Left renal cortex interstitium (tissue), 4 donors: Measurements from ENCODE around the gene GRK1. TPM values are rescaled to one million over a fixed set of nuclear protein-coding genes. Genes with fewer than 3 reads are reported as not detected.

ENCODE experiments used
- DNase-seq, 4 donors: peaks; one replicate each; pipeline ENCODE4 v3.0.0-alpha.2; 2013; ENCODE audit warnings: low read depth in 4 of 4, low spot score in 2 of 4, missing footprints in 1 of 4
- polyA plus RNA-seq, 4 donors: library from polyadenylated mRNA; unstranded; fragments of 120-200 nt; gene quantifications; one replicate each; pipeline ENCODE4 v1.2.1, GENCODE V29; 2013; ENCODE audit not compliant: insufficient read length in 4 of 4

The GRK1 gene
- polyA plus RNA-seq, 4 donors, result 0.11 to 0.19 (median 0.15) TPM

GRCh38 chr13:113647351-113648215 lies 19.4 kb upstream of the GRK1 start:
- no peak for DNase-seq

- DNase-seq, result no peak
Measured at GRCh38 chr13:113648216-113648610, 18.8 kb upstream of the GRK1 start.

- no peak for DNase-seq
Measured at GRCh38 chr13:113649212-113649611, 17.8 kb upstream of the GRK1 start.

- no peak for DNase-seq
Measured at GRCh38 chr13:113650275-113650674, 16.7 kb upstream of the GRK1 start.

GRCh38 chr13:113650731-113651148 lies 16.3 kb upstream of the GRK1 start:
- no peak for DNase-seq

- DNase-seq, result no peak
Measured at GRCh38 chr13:113651511-113652403, 15.3 kb upstream of the GRK1 start.

- DNase-seq, result no peak
Measured at GRCh38 chr13:113652404-113653263, 14.4 kb upstream of the GRK1 start.

- no peak for DNase-seq
Measured at GRCh38 chr13:113653264-113654174, 13.5 kb upstream of the GRK1 start.

GRCh38 chr13:113654175-113654560 lies 12.9 kb upstream of the GRK1 start:
- DNase-seq, result no peak

- no peak for DNase-seq
Measured at GRCh38 chr13:113654591-113655345, 12.3 kb upstream of the GRK1 start.

GRCh38 chr13:113655346-113656002 lies 11.5 kb upstream of the GRK1 start:
- DNase-seq, result peak in 1 of 4 donors; percentile 19

- no peak for DNase-seq
Measured at GRCh38 chr13:113656003-113656588, 10.9 kb upstream of the GRK1 start.

GRCh38 chr13:113656831-113657671 lies 10.0 kb upstream of the GRK1 start:
- no peak for DNase-seq

- DNase-seq, result no peak
Measured at GRCh38 chr13:113657851-113658741, 8.9 kb upstream of the GRK1 start, which contains the start of gene ATP4B. Gene ATP4B, minus strand, starts transcription at chr13:113658198. Its CDS starts 54 bp downstream, at chr13:113658144.

- DNase-seq, result no peak
Measured at GRCh38 chr13:113658836-113659235, 8.2 kb upstream of the GRK1 start.

GRCh38 chr13:113659337-113659736 lies 7.7 kb upstream of the GRK1 start:
- DNase-seq, result no peak
